ENCODE data around the gene NCBP1. TPM values are rescaled to one million over a fixed set of nuclear protein-coding genes. Genes with fewer than 3 reads are reported as not detected.

Gene NCBP1
- total RNA-seq, 1 donor, result 37.3 TPM

GRCh38 chr9:97660847-97661246, 27.2 kb downstream of the NCBP1 start:
- H3K4me1 ChIP-seq (ENCODE audit: insufficient read depth, low read length), result no peaks in the 10 kb centered on the region
- H3K9me3 ChIP-seq (ENCODE audit: low read depth, low read length), result no peaks in the 10 kb centered on the region
- no peak overlapping the region for H3K27ac ChIP-seq (ENCODE audit: low read depth, low read length)
- DNase-seq (ENCODE audit: insufficient read length, low spot score, missing footprints), result no peak
- no peaks in the 10 kb centered on the region for H4K20me1 ChIP-seq (ENCODE audit: insufficient read depth, low read length)
- no peak overlapping the region for H3K4me3 ChIP-seq (ENCODE audit: insufficient read depth, low read length)
- peaks cover 86% of the 10 kb centered on the region for H3K36me3 ChIP-seq (ENCODE audit: insufficient read depth, low read length)
- no peaks in the 10 kb centered on the region for H3K79me2 ChIP-seq (ENCODE audit: insufficient read depth, low read length)
- H3K4me2 ChIP-seq (ENCODE audit: insufficient read depth, low read length), result no peak overlapping the region
- TF ChIP-seq, protein P1, sequence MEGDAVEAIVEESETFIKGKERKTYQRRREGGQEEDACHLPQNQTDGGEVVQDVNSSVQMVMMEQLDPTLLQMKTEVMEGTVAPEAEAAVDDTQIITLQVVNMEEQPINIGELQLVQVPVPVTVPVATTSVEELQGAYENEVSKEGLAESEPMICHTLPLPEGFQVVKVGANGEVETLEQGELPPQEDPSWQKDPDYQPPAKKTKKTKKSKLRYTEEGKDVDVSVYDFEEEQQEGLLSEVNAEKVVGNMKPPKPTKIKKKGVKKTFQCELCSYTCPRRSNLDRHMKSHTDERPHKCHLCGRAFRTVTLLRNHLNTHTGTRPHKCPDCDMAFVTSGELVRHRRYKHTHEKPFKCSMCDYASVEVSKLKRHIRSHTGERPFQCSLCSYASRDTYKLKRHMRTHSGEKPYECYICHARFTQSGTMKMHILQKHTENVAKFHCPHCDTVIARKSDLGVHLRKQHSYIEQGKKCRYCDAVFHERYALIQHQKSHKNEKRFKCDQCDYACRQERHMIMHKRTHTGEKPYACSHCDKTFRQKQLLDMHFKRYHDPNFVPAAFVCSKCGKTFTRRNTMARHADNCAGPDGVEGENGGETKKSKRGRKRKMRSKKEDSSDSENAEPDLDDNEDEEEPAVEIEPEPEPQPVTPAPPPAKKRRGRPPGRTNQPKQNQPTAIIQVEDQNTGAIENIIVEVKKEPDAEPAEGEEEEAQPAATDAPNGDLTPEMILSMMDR (IDR thresholded peaks at IDR 0.05; ENCODE audit: extremely low read depth, low read depth, low read length), result no peak
- no peak overlapping the region for H2AFZ ChIP-seq (ENCODE audit: low read length)
- H3K27me3 ChIP-seq (ENCODE audit: insufficient read depth, low read length), result no peaks in the 10 kb centered on the region

GRCh38 chr9:97665742-97666141, 32.1 kb downstream of the NCBP1 start:
- TF ChIP-seq, protein P1 (IDR thresholded peaks at IDR 0.05; ENCODE audit: extremely low read depth, low read depth, low read length), result no peak
- H2AFZ ChIP-seq (ENCODE audit: low read length), result no peak overlapping the region

DNA sequence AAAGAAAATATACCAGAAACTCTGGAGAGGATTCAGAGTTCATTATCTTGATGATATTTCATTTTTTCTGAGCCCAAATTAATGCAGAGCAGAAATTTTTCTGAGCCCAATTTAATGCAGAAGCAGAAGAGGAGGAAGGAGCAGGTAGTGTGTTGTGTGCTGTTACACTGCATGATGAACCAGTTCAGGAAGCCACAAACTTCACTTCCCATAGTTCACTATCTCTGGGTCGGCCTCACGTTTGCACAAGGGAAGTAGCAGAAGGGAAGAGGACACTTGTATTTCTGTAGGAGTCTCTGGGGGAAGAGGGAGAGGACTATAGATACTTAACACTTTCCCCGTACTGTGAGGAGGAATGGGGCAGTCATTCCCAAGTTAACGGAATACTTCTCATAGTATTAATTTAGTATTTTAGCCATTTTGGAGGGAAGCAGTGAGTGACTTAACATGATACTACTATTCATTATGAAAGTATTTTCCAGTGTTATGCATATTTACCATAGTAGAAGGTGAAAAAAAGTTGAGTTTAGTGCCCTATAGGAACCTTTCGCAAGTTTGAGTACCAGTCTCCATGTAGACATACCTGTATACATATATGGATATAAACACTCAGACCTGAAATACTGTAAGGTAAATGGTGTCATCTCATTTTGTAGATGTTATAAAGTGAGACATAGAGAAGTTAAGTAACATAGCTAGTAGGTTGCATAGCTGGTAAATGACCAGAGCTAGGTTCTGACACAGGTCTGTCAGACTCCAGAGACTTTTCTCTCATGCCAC, 33.5 kb downstream of the NCBP1 start:
- Histone ChIP-seq H3K9me3 (ENCODE audit: low read depth, low read length) (no peaks in the 10 kb centered on the region), H3K36me3 (ENCODE audit: insufficient read depth, low read length) (peaks cover 89% of the 10 kb centered on the region), H3K4me1 (ENCODE audit: insufficient read depth, low read length) (no peaks in the 10 kb centered on the region), H4K20me1 (ENCODE audit: insufficient read depth, low read length) (no peaks in the 10 kb centered on the region), H3K27me3 (ENCODE audit: insufficient read depth, low read length) (no peaks in the 10 kb centered on the region), H3K27ac (ENCODE audit: low read depth, low read length) (no peak overlapping the region), H2AFZ (ENCODE audit: low read length) (no peak overlapping the region), H3K4me2 (ENCODE audit: insufficient read depth, low read length) (no peak overlapping the region), H3K79me2 (ENCODE audit: insufficient read depth, low read length) (no peaks in the 10 kb centered on the region), H3K4me3 (ENCODE audit: insufficient read depth, low read length) (no peak overlapping the region)
- TF ChIP-seq, protein P1 (IDR thresholded peaks at IDR 0.05; ENCODE audit: extremely low read depth, low read depth, low read length), result no peak
- no peak for DNase-seq (ENCODE audit: insufficient read length, low spot score, missing footprints)

More at GRCh38 chr9:97665742-97666141, 32.1 kb downstream of the NCBP1 start:
- H3K4me1 ChIP-seq (ENCODE audit: insufficient read depth, low read length), result no peaks in the 10 kb centered on the region
- H4K20me1 ChIP-seq (ENCODE audit: insufficient read depth, low read length), result no peaks in the 10 kb centered on the region
- no peak for DNase-seq (ENCODE audit: insufficient read length, low spot score, missing footprints)
- H3K4me2 ChIP-seq (ENCODE audit: insufficient read depth, low read length), result no peak overlapping the region
- H3K4me3 ChIP-seq (ENCODE audit: insufficient read depth, low read length), result no peak overlapping the region
- peaks cover 87% of the 10 kb centered on the region for H3K36me3 ChIP-seq (ENCODE audit: insufficient read depth, low read length)
- no peaks in the 10 kb centered on the region for H3K79me2 ChIP-seq (ENCODE audit: insufficient read depth, low read length)
- no peaks in the 10 kb centered on the region for H3K9me3 ChIP-seq (ENCODE audit: low read depth, low read length)
- H3K27me3 ChIP-seq (ENCODE audit: insufficient read depth, low read length), result no peaks in the 10 kb centered on the region
- H3K27ac ChIP-seq (ENCODE audit: low read depth, low read length), result no peak overlapping the region

DNA sequence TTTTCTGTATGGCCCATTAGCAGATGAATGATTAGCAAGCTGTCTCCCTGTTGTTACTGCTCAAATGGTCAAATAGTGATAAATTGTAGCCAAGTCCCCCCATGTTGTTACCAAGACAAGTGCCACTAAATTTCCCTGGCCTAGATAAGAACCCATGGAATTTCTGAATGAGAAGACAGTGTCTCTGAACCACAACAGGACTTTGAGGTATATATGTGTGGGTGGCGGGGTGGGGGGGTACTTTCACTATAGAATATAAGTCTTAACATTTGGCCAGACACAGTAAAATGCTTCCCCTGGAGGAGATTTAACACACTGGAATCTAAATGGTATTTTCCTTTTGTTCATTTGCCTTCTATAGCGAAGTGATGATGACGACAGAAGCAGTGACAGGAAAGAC, 34.9 kb downstream of the NCBP1 start:
- Histone ChIP-seq H2AFZ (ENCODE audit: low read length) (no peak overlapping the region), H3K27me3 (ENCODE audit: insufficient read depth, low read length) (no peaks in the 10 kb centered on the region), H3K27ac (ENCODE audit: low read depth, low read length) (no peak overlapping the region), H3K4me1 (ENCODE audit: insufficient read depth, low read length) (no peaks in the 10 kb centered on the region), H3K4me3 (ENCODE audit: insufficient read depth, low read length) (no peak overlapping the region), H4K20me1 (ENCODE audit: insufficient read depth, low read length) (no peaks in the 10 kb centered on the region), H3K36me3 (ENCODE audit: insufficient read depth, low read length) (peaks cover 88% of the 10 kb centered on the region), H3K4me2 (ENCODE audit: insufficient read depth, low read length) (no peak overlapping the region), H3K9me3 (ENCODE audit: low read depth, low read length) (no peaks in the 10 kb centered on the region), H3K79me2 (ENCODE audit: insufficient read depth, low read length) (no peaks in the 10 kb centered on the region)
- TF ChIP-seq, protein P1 (IDR thresholded peaks at IDR 0.05; ENCODE audit: extremely low read depth, low read depth, low read length), result no peak
- no peak for DNase-seq (ENCODE audit: insufficient read length, low spot score, missing footprints)
